Measurements from ENCODE around the gene FAM120B.
"Not testable (repeated sequence)": the region's sequence is repeated elsewhere in the genome, so short reads cannot be mapped to it uniquely, and the experiment has no call there.

The FAM120B gene

GRCh38 chr6:170335199-170335598 lies 28.6 kb downstream of the FAM120B start:
- H3K4me3 ChIP-seq (ENCODE audit: low read length); H3K9me3 ChIP-seq (ENCODE audit: control insufficient read depth, low read length); H3K27me3 ChIP-seq (ENCODE audit: control insufficient read depth, insufficient read depth, low read length); H3K9ac ChIP-seq (ENCODE audit: low read length); H3K4me1 ChIP-seq (ENCODE audit: control insufficient read depth, insufficient read depth, low read length); H3K36me3 ChIP-seq (ENCODE audit: control insufficient read depth, insufficient read depth, low read length): not testable (repeated sequence)

GRCh38 chr6:170344631-170345576 lies 38.3 kb downstream of the FAM120B start:
- Histone ChIP-seq H3K4me1 (ENCODE audit: control insufficient read depth, insufficient read depth, low read length) (peaks cover 50% of the 10 kb centered on the region), H3K36me3 (ENCODE audit: control insufficient read depth, insufficient read depth, low read length) (no peaks in the 10 kb centered on the region), H3K4me3 (ENCODE audit: low read length) (no peak overlapping the region), H3K9ac (ENCODE audit: low read length) (no peak overlapping the region), H3K9me3 (ENCODE audit: control insufficient read depth, low read length) (no peaks in the 10 kb centered on the region), H3K27me3 (ENCODE audit: control insufficient read depth, insufficient read depth, low read length) (no peaks in the 10 kb centered on the region)

GRCh38 chr6:170345662-170346061 lies 39.1 kb downstream of the FAM120B start:
- Histone ChIP-seq H3K4me3 (ENCODE audit: low read length) (no peak overlapping the region), H3K9me3 (ENCODE audit: control insufficient read depth, low read length) (no peaks in the 10 kb centered on the region), H3K36me3 (ENCODE audit: control insufficient read depth, insufficient read depth, low read length) (peaks cover 3% of the 10 kb centered on the region), H3K9ac (ENCODE audit: low read length) (no peak overlapping the region), H3K27me3 (ENCODE audit: control insufficient read depth, insufficient read depth, low read length) (no peaks in the 10 kb centered on the region), H3K4me1 (ENCODE audit: control insufficient read depth, insufficient read depth, low read length) (peaks cover 45% of the 10 kb centered on the region)

GRCh38 chr6:170346649-170347048 lies 40.1 kb downstream of the FAM120B start:
- H3K27me3 ChIP-seq (ENCODE audit: control insufficient read depth, insufficient read depth, low read length) = no peaks in the 10 kb centered on the region
- H3K4me3 ChIP-seq (ENCODE audit: low read length) = no peak overlapping the region
- peaks cover 45% of the 10 kb centered on the region for H3K4me1 ChIP-seq (ENCODE audit: control insufficient read depth, insufficient read depth, low read length)
- H3K9ac ChIP-seq (ENCODE audit: low read length) = no peak overlapping the region
- peaks cover 6% of the 10 kb centered on the region for H3K36me3 ChIP-seq (ENCODE audit: control insufficient read depth, insufficient read depth, low read length)
- H3K9me3 ChIP-seq (ENCODE audit: control insufficient read depth, low read length) = no peaks in the 10 kb centered on the region

GRCh38 chr6:170347091-170347490 lies 40.5 kb downstream of the FAM120B start:
- H3K4me3 ChIP-seq (ENCODE audit: low read length) = no peak overlapping the region
- no peaks in the 10 kb centered on the region for H3K27me3 ChIP-seq (ENCODE audit: control insufficient read depth, insufficient read depth, low read length)
- H3K4me1 ChIP-seq (ENCODE audit: control insufficient read depth, insufficient read depth, low read length) = peaks cover 45% of the 10 kb centered on the region
- H3K9ac ChIP-seq (ENCODE audit: low read length) = no peak overlapping the region
- H3K9me3 ChIP-seq (ENCODE audit: control insufficient read depth, low read length) = no peaks in the 10 kb centered on the region
- H3K36me3 ChIP-seq (ENCODE audit: control insufficient read depth, insufficient read depth, low read length) = peaks cover 6% of the 10 kb centered on the region

GRCh38 chr6:170347975-170348374 lies 41.4 kb downstream of the FAM120B start:
- Histone ChIP-seq H3K9me3 (ENCODE audit: control insufficient read depth, low read length) (no peaks in the 10 kb centered on the region), H3K4me3 (ENCODE audit: low read length) (no peak overlapping the region), H3K4me1 (ENCODE audit: control insufficient read depth, insufficient read depth, low read length) (peaks cover 37% of the 10 kb centered on the region), H3K27me3 (ENCODE audit: control insufficient read depth, insufficient read depth, low read length) (no peaks in the 10 kb centered on the region), H3K36me3 (ENCODE audit: control insufficient read depth, insufficient read depth, low read length) (peaks cover 6% of the 10 kb centered on the region), H3K9ac (ENCODE audit: low read length) (no peak overlapping the region)

- peaks cover 22% of the 10 kb centered on the region for H3K4me1 ChIP-seq (ENCODE audit: control insufficient read depth, insufficient read depth, low read length)
- not testable (repeated sequence) for H3K27me3 ChIP-seq (ENCODE audit: control insufficient read depth, insufficient read depth, low read length); H3K4me3 ChIP-seq (ENCODE audit: low read length); H3K9me3 ChIP-seq (ENCODE audit: control insufficient read depth, low read length); H3K9ac ChIP-seq (ENCODE audit: low read length); H3K36me3 ChIP-seq (ENCODE audit: control insufficient read depth, insufficient read depth, low read length)
Measured at GRCh38 chr6:170351456-170351855, 44.9 kb downstream of the FAM120B start.

- not testable (repeated sequence) for H3K27me3 ChIP-seq (ENCODE audit: control insufficient read depth, insufficient read depth, low read length); H3K4me1 ChIP-seq (ENCODE audit: control insufficient read depth, insufficient read depth, low read length); H3K9ac ChIP-seq (ENCODE audit: low read length); H3K4me3 ChIP-seq (ENCODE audit: low read length); H3K9me3 ChIP-seq (ENCODE audit: control insufficient read depth, low read length)
- H3K36me3 ChIP-seq (ENCODE audit: control insufficient read depth, insufficient read depth, low read length) = peaks cover 11% of the 10 kb centered on the region
Measured at GRCh38 chr6:170355190-170355589, 48.6 kb downstream of the FAM120B start.

GRCh38 chr6:170355661-170356060 lies 49.1 kb downstream of the FAM120B start:
- H3K4me1 ChIP-seq (ENCODE audit: control insufficient read depth, insufficient read depth, low read length) = no peaks in the 10 kb centered on the region
- peaks cover 9% of the 10 kb centered on the region for H3K36me3 ChIP-seq (ENCODE audit: control insufficient read depth, insufficient read depth, low read length)
- no peak overlapping the region for H3K9ac ChIP-seq (ENCODE audit: low read length)
- no peaks in the 10 kb centered on the region for H3K27me3 ChIP-seq (ENCODE audit: control insufficient read depth, insufficient read depth, low read length)
- H3K9me3 ChIP-seq (ENCODE audit: control insufficient read depth, low read length) = no peaks in the 10 kb centered on the region
- no peak overlapping the region for H3K4me3 ChIP-seq (ENCODE audit: low read length)

- Histone ChIP-seq H3K4me1 (ENCODE audit: control insufficient read depth, insufficient read depth, low read length) (no peaks in the 10 kb centered on the region), H3K27me3 (ENCODE audit: control insufficient read depth, insufficient read depth, low read length) (no peaks in the 10 kb centered on the region), H3K4me3 (ENCODE audit: low read length) (no peak overlapping the region), H3K9ac (ENCODE audit: low read length) (no peak overlapping the region), H3K36me3 (ENCODE audit: control insufficient read depth, insufficient read depth, low read length) (peaks cover 6% of the 10 kb centered on the region), H3K9me3 (ENCODE audit: control insufficient read depth, low read length) (no peaks in the 10 kb centered on the region)
Measured at GRCh38 chr6:170357812-170358211, 51.3 kb downstream of the FAM120B start.

GRCh38 chr6:170358496-170358895 lies 51.9 kb downstream of the FAM120B start:
- Histone ChIP-seq H3K4me1 (ENCODE audit: control insufficient read depth, insufficient read depth, low read length) (no peaks in the 10 kb centered on the region), H3K27me3 (ENCODE audit: control insufficient read depth, insufficient read depth, low read length) (no peaks in the 10 kb centered on the region), H3K9me3 (ENCODE audit: control insufficient read depth, low read length) (no peaks in the 10 kb centered on the region), H3K9ac (ENCODE audit: low read length) (no peak overlapping the region), H3K4me3 (ENCODE audit: low read length) (no peak overlapping the region), H3K36me3 (ENCODE audit: control insufficient read depth, insufficient read depth, low read length) (peaks cover 6% of the 10 kb centered on the region)

- Histone ChIP-seq H3K27me3 (ENCODE audit: control insufficient read depth, insufficient read depth, low read length) (no peaks in the 10 kb centered on the region), H3K36me3 (ENCODE audit: control insufficient read depth, insufficient read depth, low read length) (peaks cover 6% of the 10 kb centered on the region), H3K9ac (ENCODE audit: low read length) (no peak overlapping the region), H3K4me1 (ENCODE audit: control insufficient read depth, insufficient read depth, low read length) (peaks cover 7% of the 10 kb centered on the region), H3K9me3 (ENCODE audit: control insufficient read depth, low read length) (no peaks in the 10 kb centered on the region), H3K4me3 (ENCODE audit: low read length) (no peak overlapping the region)
Measured at GRCh38 chr6:170360476-170360875, 53.9 kb downstream of the FAM120B start.
